HCT116 (cell line): ENCODE measurements around the gene COTL1. TPM values are rescaled to one million over a fixed set of nuclear protein-coding genes. Genes with fewer than 3 reads are reported as not detected.

Experiments used
- ATAC-seq: fragments of 200-7000 bp; cut with Tn5 transposase; 2 replicates; pipeline ENCODE4 v1.9.1; 2020; ENCODE audit warnings: mild to moderate bottlenecking, moderate library complexity
- BruUV-seq: library from RNA; stranded (reverse); fragments of 400-500 nt; replicated peaks from 2 replicates; lab custom pipeline; 2021; lab: Mats Ljungman, UMichigan
- CTCF ChIA-PET: fragments of 300-600 bp; sonication (Branson Sonifier 250); formaldehyde crosslinking; loops from one replicate; lab custom pipeline; 2021; ENCODE audit warnings: antibody characterized with exemption; lab: Charles Lee
- POLR2A ChIA-PET: fragments of 300-600, 350-600 bp; sonication (Branson Sonifier 250); formaldehyde crosslinking; loops from one replicate; lab custom pipeline; 2021; ENCODE audit warnings: antibody characterized with exemption; lab: Charles Lee
- RAD21 ChIA-PET, 2 experiments: fragments of 300-600 bp; sonication (Branson Sonifier 250); formaldehyde crosslinking; loops; one replicate each; lab custom pipeline; 2023; ENCODE audit warnings: low total read pairs in 2 of 2; ENCODE audit not compliant: uncharacterized antibody in 2 of 2, unreplicated experiment in 2 of 2, low non-redundant PET in 1 of 2; lab: Charles Lee
- DNase-seq: peaks from one replicate; pipeline ENCODE4 v3.0.0-alpha.2; 2010; ENCODE audit warnings: low read depth, low spot score
- H2AFZ ChIP-seq: fragments of 200-600 bp; shearing (Covaris generic), sonication (generic); 2 replicates; pipeline ENCODE4 v1.6.1; 2017; ENCODE audit warnings: low read depth, mixed run types, mixed read lengths, antibody characterized with exemption, low read length; ENCODE audit not compliant: poor library complexity, severe bottlenecking
- H3K27ac ChIP-seq: 2 replicates; pipeline ENCODE4 v1.5.1; 2012; ENCODE audit warnings: low read depth, low read length
- H3K27me3 ChIP-seq: fragments of 200-600 bp; sonication (generic); 2 replicates; pipeline ENCODE4 v1.6.1; 2016; ENCODE audit warnings: mixed run types, low read length, mixed read lengths; ENCODE audit not compliant: insufficient read depth
- H3K36me3 ChIP-seq, 2 experiments: fragments of 200-500 bp in 1 of 2; fragments of 200-600 bp in 1 of 2; sonication (Bioruptor generic) in 1 of 2; sonication (generic) in 1 of 2; 2 replicates each; pipeline versions ENCODE4 v1.5.1 to v1.6.1; 2014 to 2016; ENCODE audit warnings: low read length in 2 of 2, inconsistent platforms in 1 of 2, mixed read lengths in 1 of 2, mixed run types in 1 of 2; ENCODE audit not compliant: insufficient read depth in 2 of 2, control insufficient read depth in 1 of 2
- H3K4me1 ChIP-seq, 2 experiments: fragments of 200-600 bp in 1 of 2; sonication (generic) in 1 of 2; 2 replicates each; pipeline versions ENCODE4 v1.5.1 to v1.6.1; 2012 to 2017; ENCODE audit warnings: low read length in 2 of 2, inconsistent platforms in 1 of 2, mild to moderate bottlenecking in 1 of 2, mixed read lengths in 1 of 2, mixed run types in 1 of 2, moderate library complexity in 1 of 2; ENCODE audit not compliant: insufficient read depth in 2 of 2, control insufficient read depth in 1 of 2
- H3K4me2 ChIP-seq: fragments of 200-600 bp; sonication (generic); 2 replicates; pipeline ENCODE4 v1.6.1; 2017; ENCODE audit warnings: mixed run types, low read length, mixed read lengths
- H3K4me3 ChIP-seq, 2 experiments: fragments of 200-600 bp in 1 of 2; sonication (generic) in 1 of 2; replicated peaks in 1 of 2; 2 replicates each; pipeline ENCODE4 v1.5.1; 2011 to 2016; ENCODE audit warnings: low read length in 2 of 2, control low read depth in 1 of 2, low read depth in 1 of 2, mild to moderate bottlenecking in 1 of 2, mixed read lengths in 1 of 2, mixed run types in 1 of 2
- H3K79me2 ChIP-seq: fragments of 200-600 bp; sonication (generic); 2 replicates; pipeline ENCODE4 v1.6.1; 2017; ENCODE audit warnings: mild to moderate bottlenecking, mixed run types, low read length, moderate library complexity, mixed read lengths; ENCODE audit not compliant: insufficient read depth
- H3K9ac ChIP-seq: fragments of 200-600 bp; sonication (generic); 2 replicates; pipeline ENCODE4 v1.6.1; 2016; ENCODE audit warnings: low read length, mixed read lengths
- H3K9me2 ChIP-seq: fragments of 200-600 bp; sonication (generic), shearing (Covaris generic); 2 replicates; pipeline ENCODE4 v1.6.1; 2017; ENCODE audit warnings: mixed run types, mild to moderate bottlenecking, moderate library complexity; ENCODE audit not compliant: insufficient read depth
- H3K9me3 ChIP-seq, 2 experiments: fragments of 200-500 bp in 1 of 2; fragments of 200-600 bp in 1 of 2; sonication (Bioruptor generic) in 1 of 2; sonication (generic) in 1 of 2; 2 replicates each; pipeline ENCODE4 v1.6.1; 2014 to 2017; ENCODE audit warnings: low read length in 2 of 2, mixed read lengths in 2 of 2, inconsistent platforms in 1 of 2, low read depth in 1 of 2, mild to moderate bottlenecking in 1 of 2, mixed run types in 1 of 2, moderate library complexity in 1 of 2; ENCODE audit not compliant: control insufficient read depth in 1 of 2, insufficient read depth in 1 of 2
- H4K20me1 ChIP-seq: fragments of 200-600 bp; sonication (generic), shearing (Covaris generic); 2 replicates; pipeline ENCODE4 v1.6.1; 2017; ENCODE audit warnings: mixed run types, mild to moderate bottlenecking, moderate library complexity; ENCODE audit not compliant: insufficient read depth
- ATF3 ChIP-seq: IDR thresholded peaks from 2 replicates; pipeline ENCODE4 v1.6.1; 2012
- CBX3 ChIP-seq: IDR thresholded peaks from 2 replicates; pipeline ENCODE4 v1.6.1; 2012; ENCODE audit warnings: low read depth
- CEBPB ChIP-seq: IDR thresholded peaks from 2 replicates; pipeline ENCODE4 v1.6.1; 2012; ENCODE audit warnings: low read depth
- EGR1 ChIP-seq: IDR thresholded peaks from 2 replicates; pipeline ENCODE4 v1.6.1; 2012; ENCODE audit warnings: low read depth
- ELF1 ChIP-seq: IDR thresholded peaks from 2 replicates; pipeline ENCODE4 v1.6.1; 2012; ENCODE audit warnings: low read depth, borderline replicate concordance
- EZH2 ChIP-seq: fragments of 200-600 bp; sonication (generic); IDR thresholded peaks from 2 replicates; pipeline ENCODE4 v1.6.1; 2017; ENCODE audit warnings: antibody characterized with exemption, mixed run types
- FOSL1 ChIP-seq: IDR thresholded peaks from 2 replicates; pipeline ENCODE4 v1.6.1; 2012; ENCODE audit warnings: low read depth
- JUND ChIP-seq: IDR thresholded peaks from 2 replicates; pipeline ENCODE4 v1.6.1; 2012
- POLR2AphosphoS5 ChIP-seq: IDR thresholded peaks from 2 replicates; pipeline ENCODE4 v1.6.1; 2011; ENCODE audit warnings: mild to moderate bottlenecking, low read depth, low read length, moderate library complexity
- SP1 ChIP-seq: IDR thresholded peaks from 2 replicates; pipeline ENCODE4 v1.6.1; 2012; ENCODE audit warnings: low read depth
- ZFX ChIP-seq: fragments of 450-650 bp; IDR thresholded peaks from 2 replicates; pipeline ENCODE4 v1.6.1; 2017
- intact Hi-C: fragments of 100-400 bp; cut with micrococcal nuclease; formaldehyde crosslinking; loops from 2 replicates; pipeline ENCODE4 v1.10.0; 2022
- total RNA-seq: library from RNA; stranded (reverse); gene quantifications from one replicate; pipeline ENCODE4 v1.2.1, GENCODE V29; 2021; ENCODE audit not compliant: unreplicated experiment

COTL1 gene
- total RNA-seq, 1 experiment from 2014 or later, result 276 TPM

GRCh38 chr16:84593825-84594724 lies 23.8 kb downstream of the COTL1 start:
- TF ChIP-seq FOSL1, result no peak
- no peak overlapping the region for H2AFZ ChIP-seq
- ATAC-seq, result no peak
- no peak for DNase-seq
- BruUV-seq, result no TSS peak
- intact Hi-C loops, result no loop called here
- H3K4me1 ChIP-seq, result no peaks in the 10 kb centered on the region; a peak in 1 of 4 replicates
- no peaks in the 10 kb centered on the region for H3K9me3 ChIP-seq
- H4K20me1 ChIP-seq, result no peaks in the 10 kb centered on the region
- peaks cover 0 to 11% of the 10 kb centered on the region in 2 experiments; a peak in 1 of 4 replicates for H3K36me3 ChIP-seq
- no peak overlapping the region for H3K9ac ChIP-seq
- H3K79me2 ChIP-seq, result peaks cover 78% of the 10 kb centered on the region
- no peak overlapping the region for H3K27ac ChIP-seq
- H3K4me2 ChIP-seq, result no peak overlapping the region
- no peaks in the 10 kb centered on the region for H3K9me2 ChIP-seq
- ChIA-PET CTCF (no interaction called here), POLR2A (no interaction called here), RAD21 (no interaction called here)
- H3K4me3 ChIP-seq, result no peak overlapping the region
- no peaks in the 10 kb centered on the region for H3K27me3 ChIP-seq

DNA sequence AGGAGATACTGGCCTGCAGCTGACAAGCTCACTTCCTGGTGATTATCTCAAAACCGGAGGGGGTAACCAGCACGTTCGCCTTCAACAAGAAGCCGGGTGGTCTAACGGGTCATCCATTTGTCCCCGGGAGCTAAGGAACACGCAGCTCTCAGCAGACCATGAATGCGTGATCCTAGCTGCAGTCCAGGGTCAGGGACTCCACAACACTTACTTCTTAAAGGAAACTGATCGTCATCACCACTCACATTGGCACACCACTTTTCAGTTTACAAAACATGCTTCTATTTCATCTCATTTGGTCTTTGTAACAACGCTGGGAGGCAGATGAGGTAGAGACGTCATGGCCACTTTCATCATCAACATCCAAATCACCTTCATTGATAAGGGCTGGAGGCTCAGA lies 25.2 kb downstream of the COTL1 start:
- intact Hi-C loops, result no loop called here
- Histone ChIP-seq H4K20me1 (no peaks in the 10 kb centered on the region), H3K9me2 (no peaks in the 10 kb centered on the region), H3K27ac (no peak overlapping the region), H3K9ac (no peak overlapping the region), H3K36me3 (peaks cover 0 to 16% of the 10 kb centered on the region in 2 experiments; a peak in 1 of 4 replicates), H3K4me3 (no peak overlapping the region), H3K79me2 (peaks cover 70% of the 10 kb centered on the region), H2AFZ (no peak overlapping the region), H3K9me3 (no peaks in the 10 kb centered on the region), H3K27me3 (no peaks in the 10 kb centered on the region), H3K4me2 (no peak overlapping the region), H3K4me1 (no peaks in the 10 kb centered on the region; a peak in 1 of 4 replicates)
- no TSS peak for BruUV-seq
- ChIA-PET CTCF (no interaction called here), POLR2A (no interaction called here), RAD21 (no interaction called here)
- no peak for TF ChIP-seq ZFX
- no peak for TF ChIP-seq FOSL1
- TF ChIP-seq ATF3, result no peak
- no peak for TF ChIP-seq CEBPB
- no peak for TF ChIP-seq POLR2AphosphoS5
- TF ChIP-seq EGR1, result no peak
- no peak for TF ChIP-seq ELF1
- no peak for TF ChIP-seq SP1
- no peak for TF ChIP-seq JUND
- TF ChIP-seq EZH2, result no peak
- TF ChIP-seq CBX3, result no peak
- no peak for ATAC-seq
- DNase-seq, result no peak
